OCI-LY1 (cell line): ENCODE data around the gene FOXJ3.

ENCODE experiments used
- H2AFZ ChIP-seq: fragments of 200-600 bp; sonication (generic), shearing (Covaris generic); 2 replicates; pipeline ENCODE4 v1.6.0; 2014; ENCODE audit warnings: antibody characterized with exemption, mild to moderate bottlenecking, low read length
- H3F3A ChIP-seq: fragments of 200-600 bp; sonication (generic), shearing (Covaris generic); 2 replicates; pipeline ENCODE4 v1.6.0; 2014; ENCODE audit warnings: mild to moderate bottlenecking, antibody characterized with exemption, low read length, moderate library complexity; ENCODE audit not compliant: insufficient read depth
- H3K27ac ChIP-seq: fragments of 200-600 bp; sonication (generic); 2 replicates; pipeline ENCODE4 v1.5.1; 2014; ENCODE audit warnings: low read length, mixed run types, mild to moderate bottlenecking, low read depth; ENCODE audit not compliant: poor library complexity, severe bottlenecking
- H3K27me3 ChIP-seq: fragments of 200-600 bp; sonication (generic); 2 replicates; pipeline ENCODE4 v1.6.0; 2014; ENCODE audit warnings: antibody characterized with exemption, mild to moderate bottlenecking, low read length, moderate library complexity; ENCODE audit not compliant: insufficient read depth
- H3K36me3 ChIP-seq: fragments of 200-600 bp; sonication (generic); 2 replicates; pipeline ENCODE4 v1.6.1; 2014; ENCODE audit warnings: mild to moderate bottlenecking, antibody characterized with exemption, low read length, moderate library complexity, mixed read lengths; ENCODE audit not compliant: insufficient read depth
- H3K4me1 ChIP-seq: fragments of 200-600 bp; sonication (generic); 2 replicates; pipeline ENCODE4 v1.5.1; 2014; ENCODE audit warnings: mild to moderate bottlenecking, low read length, moderate library complexity; ENCODE audit not compliant: insufficient read depth, severe bottlenecking
- H3K4me2 ChIP-seq: fragments of 200-600 bp; sonication (generic), shearing (Covaris generic); 2 replicates; pipeline ENCODE4 v1.6.1; 2014; ENCODE audit warnings: low read length
- H3K4me3 ChIP-seq: fragments of 200-600 bp; sonication (generic); 2 replicates; pipeline ENCODE4 v1.5.1; 2014; ENCODE audit warnings: low read length, low read depth, mild to moderate bottlenecking, mixed read lengths; ENCODE audit not compliant: poor library complexity, severe bottlenecking
- H3K79me2 ChIP-seq: fragments of 200-600 bp; shearing (Covaris generic); 2 replicates; pipeline ENCODE4 v1.6.1; 2016; ENCODE audit warnings: mixed run types, low read length, mixed read lengths; ENCODE audit not compliant: insufficient read depth
- H3K9ac ChIP-seq: fragments of 200-600 bp; sonication (generic), shearing (Covaris generic); 2 replicates; pipeline ENCODE4 v1.6.1; 2014; ENCODE audit warnings: mild to moderate bottlenecking, low read length, mixed read lengths
- H3K9me2 ChIP-seq: fragments of 200-600 bp; sonication (generic), shearing (Covaris generic); 2 replicates; pipeline ENCODE4 v1.6.1; 2014; ENCODE audit warnings: low read depth, mild to moderate bottlenecking, low read length, mixed read lengths
- H3K9me3 ChIP-seq: fragments of 200-600 bp; shearing (Covaris generic); 2 replicates; pipeline ENCODE4 v1.6.1; 2014; ENCODE audit warnings: low read length, mixed read lengths
- H4K20me1 ChIP-seq: fragments of 200-600 bp; sonication (generic), shearing (Covaris generic); 2 replicates; pipeline ENCODE4 v1.6.0; 2016; ENCODE audit warnings: mild to moderate bottlenecking, low read length; ENCODE audit not compliant: insufficient read depth
- EZH2 ChIP-seq: fragments of 200-600 bp; sonication (generic), shearing (Covaris generic); IDR thresholded peaks from 2 replicates; pipeline ENCODE4 v1.8.0; 2017; ENCODE audit warnings: borderline replicate concordance, mixed run types, mild to moderate bottlenecking, antibody characterized with exemption, low read length, moderate library complexity, mixed read lengths
- TF ChIP-seq, protein P1 (sequence below): fragments of 200-600 bp; sonication (generic), shearing (Covaris generic); IDR thresholded peaks from 2 replicates; pipeline ENCODE4 v1.5.1; 2017; ENCODE audit warnings: mild to moderate bottlenecking, antibody characterized with exemption, low read length, moderate library complexity, mixed read lengths

Gene FOXJ3

DNA sequence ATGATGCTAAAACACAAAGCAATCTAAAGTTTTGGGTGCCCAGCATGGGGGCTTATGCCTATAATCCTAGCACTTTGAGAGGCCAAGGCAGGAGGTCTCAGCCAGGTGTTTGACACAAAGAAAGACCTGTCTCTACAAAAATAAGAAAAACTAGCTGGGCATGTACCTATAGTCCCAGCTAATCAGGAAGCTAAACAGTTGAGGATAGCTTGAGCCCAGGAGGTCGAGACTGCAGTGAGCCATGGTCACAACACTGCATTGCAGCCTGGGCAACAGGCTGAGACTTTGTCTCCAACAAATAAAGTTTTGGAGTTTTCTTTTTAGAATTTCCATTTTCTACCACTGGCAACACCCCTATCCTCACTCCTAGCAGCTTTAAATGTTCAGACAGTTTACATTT is 115.4 kb downstream of the FOXJ3 start:
- Histone ChIP-seq H3K9ac (no peak overlapping the region), H3F3A (no peaks in the 10 kb centered on the region), H3K79me2 (no peaks in the 10 kb centered on the region), H3K4me3 (no peak overlapping the region), H3K27ac (no peak overlapping the region), H3K4me1 (no peaks in the 10 kb centered on the region), H2AFZ (no peak overlapping the region), H3K36me3 (peaks cover 8% of the 10 kb centered on the region; the same call in 1 of the 2 replicates), H3K4me2 (no peak overlapping the region), H3K9me2 (no peaks in the 10 kb centered on the region), H4K20me1 (no peaks in the 10 kb centered on the region), H3K9me3 (no peaks in the 10 kb centered on the region), H3K27me3 (no peaks in the 10 kb centered on the region)
- TF ChIP-seq, protein P1, sequence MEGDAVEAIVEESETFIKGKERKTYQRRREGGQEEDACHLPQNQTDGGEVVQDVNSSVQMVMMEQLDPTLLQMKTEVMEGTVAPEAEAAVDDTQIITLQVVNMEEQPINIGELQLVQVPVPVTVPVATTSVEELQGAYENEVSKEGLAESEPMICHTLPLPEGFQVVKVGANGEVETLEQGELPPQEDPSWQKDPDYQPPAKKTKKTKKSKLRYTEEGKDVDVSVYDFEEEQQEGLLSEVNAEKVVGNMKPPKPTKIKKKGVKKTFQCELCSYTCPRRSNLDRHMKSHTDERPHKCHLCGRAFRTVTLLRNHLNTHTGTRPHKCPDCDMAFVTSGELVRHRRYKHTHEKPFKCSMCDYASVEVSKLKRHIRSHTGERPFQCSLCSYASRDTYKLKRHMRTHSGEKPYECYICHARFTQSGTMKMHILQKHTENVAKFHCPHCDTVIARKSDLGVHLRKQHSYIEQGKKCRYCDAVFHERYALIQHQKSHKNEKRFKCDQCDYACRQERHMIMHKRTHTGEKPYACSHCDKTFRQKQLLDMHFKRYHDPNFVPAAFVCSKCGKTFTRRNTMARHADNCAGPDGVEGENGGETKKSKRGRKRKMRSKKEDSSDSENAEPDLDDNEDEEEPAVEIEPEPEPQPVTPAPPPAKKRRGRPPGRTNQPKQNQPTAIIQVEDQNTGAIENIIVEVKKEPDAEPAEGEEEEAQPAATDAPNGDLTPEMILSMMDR, result no peak
- no peak for TF ChIP-seq EZH2

DNA sequence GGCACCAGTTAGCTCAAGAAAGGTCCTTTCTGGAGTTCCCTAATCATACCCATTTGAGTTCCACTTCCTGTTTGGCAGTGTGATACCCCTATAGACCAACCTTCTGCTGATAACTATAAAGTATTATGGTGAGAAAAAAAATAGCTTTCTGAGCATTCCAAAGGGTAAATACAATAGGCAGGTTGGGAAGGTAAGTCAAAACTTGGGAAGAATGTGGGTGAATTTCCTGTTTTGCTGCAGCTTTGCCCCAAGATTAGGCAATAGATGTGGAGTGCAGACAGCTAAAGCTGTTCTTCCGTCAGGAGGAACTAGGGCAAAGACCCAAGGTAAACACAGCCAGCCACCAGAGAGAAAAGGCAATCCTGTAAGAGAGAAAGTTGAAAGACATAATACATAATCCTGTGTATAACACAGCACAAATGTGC is 120.6 kb downstream of the FOXJ3 start:
- no peaks in the 10 kb centered on the region for H3K9me3 ChIP-seq
- no peaks in the 10 kb centered on the region for H3K27me3 ChIP-seq
- TF ChIP-seq, protein P1, result no peak
- TF ChIP-seq EZH2, result no peak
- H3K4me3 ChIP-seq, result no peak overlapping the region
- H2AFZ ChIP-seq, result no peak overlapping the region
- no peak overlapping the region for H3K9ac ChIP-seq
- no peaks in the 10 kb centered on the region for H3K9me2 ChIP-seq
- H3K4me2 ChIP-seq, result no peak overlapping the region
- no peaks in the 10 kb centered on the region for H3K4me1 ChIP-seq
- H4K20me1 ChIP-seq, result no peaks in the 10 kb centered on the region
- 0 out of 2 replicates have a peak, but pooled peaks cover 5% of the 10 kb centered on the region for H3K79me2 ChIP-seq
- peaks cover 13% of the 10 kb centered on the region for H3K36me3 ChIP-seq
- H3K27ac ChIP-seq, result no peak overlapping the region
- H3F3A ChIP-seq, result no peaks in the 10 kb centered on the region

DNA sequence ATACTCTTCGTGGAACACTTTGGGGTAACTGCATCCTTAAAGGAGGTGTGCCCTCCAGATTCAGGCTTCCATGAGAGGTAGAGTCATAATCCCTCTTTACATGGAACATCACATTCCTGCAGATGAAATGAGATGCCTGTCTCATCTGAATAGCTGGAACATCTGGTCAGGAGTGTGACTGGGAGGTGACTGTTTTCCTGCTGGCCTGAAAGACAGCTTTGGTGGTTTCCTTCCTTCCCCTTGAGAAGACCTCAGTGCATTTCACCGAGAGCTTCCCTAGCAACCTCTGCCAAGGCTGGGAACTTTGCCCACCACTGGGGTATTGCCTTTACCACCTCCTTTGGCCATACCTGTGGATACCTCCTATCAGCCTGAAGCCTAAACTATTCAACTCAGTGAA is 123.8 kb downstream of the FOXJ3 start:
- H3K79me2 ChIP-seq, result 0 out of 2 replicates have a peak, but pooled peaks cover 5% of the 10 kb centered on the region
- no peak overlapping the region for H2AFZ ChIP-seq
- H4K20me1 ChIP-seq, result no peaks in the 10 kb centered on the region
- no peak overlapping the region for H3K9ac ChIP-seq
- H3F3A ChIP-seq, result no peaks in the 10 kb centered on the region
- no peaks in the 10 kb centered on the region for H3K27me3 ChIP-seq
- no peaks in the 10 kb centered on the region for H3K9me3 ChIP-seq
- peaks cover 23% of the 10 kb centered on the region for H3K36me3 ChIP-seq
- no peaks in the 10 kb centered on the region for H3K9me2 ChIP-seq
- no peak overlapping the region for H3K4me3 ChIP-seq
- H3K4me1 ChIP-seq, result no peaks in the 10 kb centered on the region
- no peak overlapping the region for H3K27ac ChIP-seq
- no peak overlapping the region for H3K4me2 ChIP-seq
- no peak for TF ChIP-seq EZH2
- TF ChIP-seq, protein P1, result no peak
